ENCODE measurements around the gene SEC24A.
"Not testable (repeated sequence)": the region's sequence is repeated elsewhere in the genome, so short reads cannot be mapped to it uniquely, and the experiment has no call there.

The SEC24A gene

GRCh38 chr5:134649163-134649835 is 714 bp downstream of the SEC24A start:
- no peak for DNase-seq (ENCODE audit: low read depth in 1 of 2, low spot score in 1 of 2)

- DNase-seq (ENCODE audit: low read depth in 1 of 2, low spot score in 1 of 2): not testable (repeated sequence)
Measured at GRCh38 chr5:134650660-134651059, 2.1 kb downstream of the SEC24A start.

GRCh38 chr5:134651531-134651930 is 2.9 kb downstream of the SEC24A start:
- DNase-seq (ENCODE audit: low read depth in 1 of 2, low spot score in 1 of 2): no peak

GRCh38 chr5:134656690-134657089 is 8.1 kb downstream of the SEC24A start:
- DNase-seq (ENCODE audit: low read depth in 1 of 2, low spot score in 1 of 2): no peak

- no peak for DNase-seq (ENCODE audit: low read depth in 1 of 2, low spot score in 1 of 2)
Measured at GRCh38 chr5:134659456-134659855, 10.9 kb downstream of the SEC24A start.

GRCh38 chr5:134659922-134660321 is 11.3 kb downstream of the SEC24A start:
- no peak for DNase-seq (ENCODE audit: low read depth in 1 of 2, low spot score in 1 of 2)

- DNase-seq (ENCODE audit: low read depth in 1 of 2, low spot score in 1 of 2): no peak
Measured at GRCh38 chr5:134662971-134663370, 14.4 kb downstream of the SEC24A start.

- no peak for DNase-seq (ENCODE audit: low read depth in 1 of 2, low spot score in 1 of 2)
Measured at GRCh38 chr5:134664448-134664847, 15.9 kb downstream of the SEC24A start.

- not testable (repeated sequence) for DNase-seq (ENCODE audit: low read depth in 1 of 2, low spot score in 1 of 2)
Measured at GRCh38 chr5:134673546-134673945, 25.0 kb downstream of the SEC24A start.

- not testable (repeated sequence) for DNase-seq (ENCODE audit: low read depth in 1 of 2, low spot score in 1 of 2)
Measured at GRCh38 chr5:134677357-134677756, 28.8 kb downstream of the SEC24A start.

- not testable (repeated sequence) for DNase-seq (ENCODE audit: low read depth in 1 of 2, low spot score in 1 of 2)
Measured at GRCh38 chr5:134690144-134690543, 41.6 kb downstream of the SEC24A start.

- DNase-seq (ENCODE audit: low read depth in 1 of 2, low spot score in 1 of 2): no peak
Measured at GRCh38 chr5:134692722-134693121, 44.1 kb downstream of the SEC24A start.

- DNase-seq (ENCODE audit: low read depth in 1 of 2, low spot score in 1 of 2): no peak
Measured at GRCh38 chr5:134708301-134708700, 59.7 kb downstream of the SEC24A start.

- DNase-seq (ENCODE audit: low read depth in 1 of 2, low spot score in 1 of 2): no peak
Measured at GRCh38 chr5:134714120-134714519, 65.5 kb downstream of the SEC24A start.

- no peak for DNase-seq (ENCODE audit: low read depth in 1 of 2, low spot score in 1 of 2)
Measured at GRCh38 chr5:134714541-134714940, 66.0 kb downstream of the SEC24A start.

- not testable (repeated sequence) for DNase-seq (ENCODE audit: low read depth in 1 of 2, low spot score in 1 of 2)
Measured at GRCh38 chr5:134715466-134715865, 66.9 kb downstream of the SEC24A start.

GRCh38 chr5:134724872-134725271 is 76.3 kb downstream of the SEC24A start:
- no peak for DNase-seq (ENCODE audit: low read depth in 1 of 2, low spot score in 1 of 2)

GRCh38 chr5:134732819-134733218 is 84.2 kb downstream of the SEC24A start:
- no peak for DNase-seq (ENCODE audit: low read depth in 1 of 2, low spot score in 1 of 2)

GRCh38 chr5:134735243-134735642 is 86.7 kb downstream of the SEC24A start:
- no peak for DNase-seq (ENCODE audit: low read depth in 1 of 2, low spot score in 1 of 2)

- DNase-seq (ENCODE audit: low read depth in 1 of 2, low spot score in 1 of 2): no peak
Measured at GRCh38 chr5:134736173-134736812, 87.7 kb downstream of the SEC24A start.

- DNase-seq (ENCODE audit: low read depth in 1 of 2, low spot score in 1 of 2): peak; percentile 93 to 95
Measured at GRCh38 chr5:134738133-134738962, 89.8 kb downstream of the SEC24A start, which contains the start of gene CAMLG. CAMLG (plus strand) TSS chr5:134738548; CDS start chr5:134738621, 73 bp downstream.

All from activated CD4-positive, alpha-beta T cell treated with anti-CD3 and anti-CD28 coated beads, Interleukin-2, amount 50 U/mL, for 24 hours (primary cell).